Measurements from ENCODE around the gene HOXD10.

Gene HOXD10

GRCh38 chr2:176107731-176108181, 8.8 kb upstream of the HOXD10 start:
- no peak for DNase-seq (ENCODE audit: low read depth)

GRCh38 chr2:176109192-176109901, 7.2 kb upstream of the HOXD10 start:
- DNase-seq (ENCODE audit: low read depth): no peak

- DNase-seq (ENCODE audit: low read depth): no peak
Observed at GRCh38 chr2:176109946-176110345, 6.6 kb upstream of the HOXD10 start.

GRCh38 chr2:176110415-176111308, 5.9 kb upstream of the HOXD10 start:
- no peak for DNase-seq (ENCODE audit: low read depth)

- no peak for DNase-seq (ENCODE audit: low read depth)
Observed at GRCh38 chr2:176111309-176111663, 5.3 kb upstream of the HOXD10 start.

GRCh38 chr2:176111846-176112374, 4.7 kb upstream of the HOXD10 start:
- DNase-seq (ENCODE audit: low read depth): no peak

GRCh38 chr2:176112375-176113302, 3.9 kb upstream of the HOXD10 start:
- no peak for DNase-seq (ENCODE audit: low read depth)

- no peak for DNase-seq (ENCODE audit: low read depth)
Observed at GRCh38 chr2:176114120-176114929, 2.3 kb upstream of the HOXD10 start.

GRCh38 chr2:176114930-176115625, 1.5 kb upstream of the HOXD10 start:
- no peak for DNase-seq (ENCODE audit: low read depth)

- no peak for DNase-seq (ENCODE audit: low read depth)
Observed at GRCh38 chr2:176117162-176117822, 714 bp downstream of the HOXD10 start.

- no peak for DNase-seq (ENCODE audit: low read depth)
Observed at GRCh38 chr2:176117823-176118371, 1.3 kb downstream of the HOXD10 start.

GRCh38 chr2:176118601-176119339, 2.2 kb downstream of the HOXD10 start:
- no peak for DNase-seq (ENCODE audit: low read depth)

- no peak for DNase-seq (ENCODE audit: low read depth)
Observed at GRCh38 chr2:176120364-176121189, 4.0 kb downstream of the HOXD10 start.

GRCh38 chr2:176121190-176122051, 4.8 kb downstream of the HOXD10 start:
- no peak for DNase-seq (ENCODE audit: low read depth)

- no peak for DNase-seq (ENCODE audit: low read depth)
Observed at GRCh38 chr2:176122052-176122682, 5.6 kb downstream of the HOXD10 start.

GRCh38 chr2:176122683-176123410, 6.3 kb downstream of the HOXD10 start, which contains the start of gene HOXD9:
TSS of gene HOXD9 (plus strand) at chr2:176122719. CDS start at chr2:176122769, 50 bp downstream.
- no peak for DNase-seq (ENCODE audit: low read depth)

All from fibroblast of the conjunctiva (primary cell).